K562 (cell line): ENCODE results near the gene DTNBP1. TPM values are rescaled to one million over a fixed set of nuclear protein-coding genes. Genes with fewer than 3 reads are reported as not detected.

Experiments
- ATAC-seq: fragments of 200-7000 bp; cut with Tn5 transposase; 3 replicates; pipeline ENCODE4 v1.9.1; 2020; ENCODE audit warnings: moderate library complexity
- BruUV-seq: library from RNA; stranded (reverse); fragments of 400-500 nt; replicated peaks from 2 replicates; lab custom pipeline; 2021; lab: Mats Ljungman, UMichigan
- CTCF ChIA-PET: fragments of 300-600 bp; formaldehyde crosslinking; extraction: SDS; loops from one replicate; lab custom pipeline; 2021; ENCODE audit warnings: low intra/inter-chr PET ratio; lab: Yijun Ruan, JAX
- POLR2A ChIA-PET: fragments of 300-600, 350-650 bp; sonication (Branson Sonifier 250); formaldehyde crosslinking; extraction: SDS; loops from one replicate; lab custom pipeline; 2021; ENCODE audit warnings: antibody characterized with exemption, inconsistent platforms; lab: Yijun Ruan, JAX
- DNase-seq, 4 experiments: peaks; one replicate each; pipeline versions ENCODE4 v3.0.0 to v3.0.0-alpha.2; 2011 to 2018; ENCODE audit warnings: low spot score in 3 of 4, mixed read lengths in 3 of 4; ENCODE audit errors: extremely low read depth in 1 of 4
- FAIRE-seq: peaks from 2 replicates; lab custom pipeline; 2011; peaks lifted over from hg19 to GRCh38; lab: Jason Lieb, UNC
- H2AFZ ChIP-seq: 2 replicates; pipeline ENCODE4 v1.6.0; 2011; ENCODE audit warnings: low read depth, low read length, control low read depth, inconsistent platforms
- H3K27ac ChIP-seq: fragments of 200-600 bp; 3 replicates; pipeline ENCODE4 v1.8.0; 2011; ENCODE audit warnings: low read depth, mild to moderate bottlenecking, control low read depth, inconsistent platforms, low read length, moderate library complexity, mixed read lengths; ENCODE audit errors: extremely low read depth
- H3K27me3 ChIP-seq, 2 experiments: fragments of 300-600 bp in 1 of 2; 2 replicates in 1 of 2; 3 replicates in 1 of 2; pipeline versions ENCODE4 v1.6.0 to v1.8.0; 2011; ENCODE audit warnings: inconsistent platforms in 2 of 2, low read length in 2 of 2, mild to moderate bottlenecking in 1 of 2, mixed read lengths in 1 of 2, moderate library complexity in 1 of 2; ENCODE audit not compliant: control insufficient read depth in 2 of 2, insufficient read depth in 2 of 2
- H3K36me3 ChIP-seq: fragments of 300-600 bp; 3 replicates; pipeline ENCODE4 v1.8.0; 2011; ENCODE audit warnings: mild to moderate bottlenecking, low read length, inconsistent platforms; ENCODE audit not compliant: control insufficient read depth, insufficient read depth
- H3K4me1 ChIP-seq, 2 experiments: fragments of 200-600 bp in 1 of 2; replicated peaks in 1 of 2; 2 replicates in 1 of 2; 3 replicates in 1 of 2; pipeline versions ENCODE4 v1.5.1 to v1.8.0; 2011; ENCODE audit warnings: inconsistent platforms in 2 of 2, low read length in 2 of 2, mild to moderate bottlenecking in 1 of 2, mixed read lengths in 1 of 2, moderate library complexity in 1 of 2; ENCODE audit not compliant: control insufficient read depth in 2 of 2, insufficient read depth in 2 of 2
- H3K4me2 ChIP-seq: 2 replicates; pipeline ENCODE4 v1.6.1; 2011; ENCODE audit warnings: low read length, control low read depth, inconsistent platforms, mixed read lengths; ENCODE audit not compliant: insufficient read depth
- H3K4me3 ChIP-seq: fragments of 200-600 bp; sonication (generic), shearing (Covaris generic); 2 replicates; pipeline ENCODE4 v1.5.1; 2016; ENCODE audit warnings: control low read depth, inconsistent platforms
- H3K79me2 ChIP-seq: fragments of 200-600 bp; 3 replicates; pipeline ENCODE4 v1.8.0; 2011; ENCODE audit warnings: low read length, inconsistent platforms; ENCODE audit not compliant: control insufficient read depth, insufficient read depth
- H3K9ac ChIP-seq, 2 experiments: 2 replicates each; pipeline versions ENCODE4 v1.6.0 to v1.6.1; 2011; ENCODE audit warnings: low read depth in 2 of 2, low read length in 2 of 2, control low read depth in 1 of 2, inconsistent platforms in 1 of 2, mild to moderate bottlenecking in 1 of 2, mixed read lengths in 1 of 2; ENCODE audit not compliant: insufficient read depth in 1 of 2
- H3K9me1 ChIP-seq: one replicate; pipeline ENCODE4 v1.6.0; 2011; ENCODE audit warnings: inconsistent platforms, mild to moderate bottlenecking, low read length, moderate library complexity; ENCODE audit not compliant: control insufficient read depth, insufficient read depth
- H3K9me3 ChIP-seq: replicated peaks from 2 replicates; pipeline ENCODE4 v1.5.1; 2011; ENCODE audit warnings: low read depth, low read length, inconsistent platforms; ENCODE audit not compliant: control insufficient read depth, insufficient read depth
- H4K20me1 ChIP-seq: replicated peaks from 2 replicates; pipeline ENCODE4 v1.6.1; 2011; ENCODE audit warnings: low read length, inconsistent platforms, mixed read lengths; ENCODE audit not compliant: control insufficient read depth, insufficient read depth
- CBX1 ChIP-seq: sonication (generic); IDR thresholded peaks from 2 replicates; pipeline ENCODE4 v1.6.1; 2016; ENCODE audit warnings: antibody characterized with exemption, low read depth, mild to moderate bottlenecking
- CBX3 ChIP-seq, 2 experiments: IDR thresholded peaks; 1 replicate in 1 of 2; 2 replicates in 1 of 2; pipeline ENCODE4 v1.6.1; 2012; ENCODE audit warnings: inconsistent platforms in 2 of 2, low read length in 2 of 2, borderline replicate concordance in 1 of 2, control low read depth in 1 of 2
- CTCF ChIP-seq, 3 experiments: IDR thresholded peaks in 2 of 3; conservative IDR thresholded peaks in 1 of 3; 2 replicates each; pipeline ENCODE4 v1.5.1; 2011 to 2012; ENCODE audit warnings: low read length in 3 of 3, mild to moderate bottlenecking in 3 of 3, control low read depth in 2 of 3, improper control_type of control experiment in 1 of 3, inconsistent platforms in 1 of 3, low read depth in 1 of 3, mixed read lengths in 1 of 3, moderate library complexity in 1 of 3; ENCODE audit not compliant: insufficient read depth in 2 of 3
- ETS1 ChIP-seq: conservative IDR thresholded peaks from 2 replicates; pipeline ENCODE4 v1.6.1; 2011; ENCODE audit warnings: low read depth, mild to moderate bottlenecking, low read length; ENCODE audit not compliant: control insufficient read depth
- MCM3 ChIP-seq: fragments of 450-650 bp; IDR thresholded peaks from 2 replicates; pipeline ENCODE4 v1.6.1; 2016
- MECOM ChIP-seq: fragments of 250-450 bp; sonication (Bioruptor Pico); IDR thresholded peaks from 2 replicates; pipeline ENCODE4 v1.8.0; 2022; ENCODE audit warnings: inconsistent platforms
- NFIC ChIP-seq: fragments of 450-650 bp; IDR thresholded peaks from 2 replicates; pipeline ENCODE4 v1.6.1; 2017; ENCODE audit warnings: mild to moderate bottlenecking, inconsistent platforms
- POLR2G ChIP-seq: fragments of 200-400 bp; formaldehyde crosslinking; IDR thresholded peaks from 2 replicates; pipeline ENCODE4 v1.6.1; 2017; ENCODE audit warnings: low read depth, mild to moderate bottlenecking, antibody characterized with exemption, low read length, moderate library complexity
- SMAD3 ChIP-seq: fragments of 450-650 bp; formaldehyde crosslinking; conservative IDR thresholded peaks from 2 replicates; pipeline ENCODE4 v1.4.0; 2020; ENCODE audit warnings: mild to moderate bottlenecking
- TAF7 ChIP-seq: fragments of 450-650 bp; IDR thresholded peaks from 2 replicates; pipeline ENCODE4 v1.6.1; 2016; ENCODE audit warnings: missing genetic modification characterization, missing compliant biosample characterization
- ZNF282 ChIP-seq: sonication (generic); formaldehyde crosslinking; IDR thresholded peaks from 2 replicates; pipeline ENCODE4 v1.8.1; 2023; ENCODE audit warnings: missing genetic modification reagents
- ZNF445 ChIP-seq: fragments of 250-450 bp; sonication (Bioruptor Pico); IDR thresholded peaks from 2 replicates; pipeline ENCODE4 v1.4.0; 2020; ENCODE audit warnings: low read depth, mild to moderate bottlenecking, moderate library complexity
- ZNF518B ChIP-seq: fragments of 250-450 bp; sonication (Bioruptor Pico); IDR thresholded peaks from 2 replicates; pipeline ENCODE4 v1.5.0; 2021; ENCODE audit warnings: mild to moderate bottlenecking, moderate library complexity
- ZNF717 ChIP-seq: fragments of 250-450 bp; sonication (Bioruptor Pico); IDR thresholded peaks from 2 replicates; pipeline ENCODE4 v1.5.0; 2021
- ZNF79 ChIP-seq: fragments of 250-450 bp; sonication (Bioruptor Pico); IDR thresholded peaks from 2 replicates; pipeline ENCODE4 v1.4.0; 2020; ENCODE audit warnings: low read depth, mild to moderate bottlenecking, moderate library complexity
- WGBS: fragments of 100-300 bp; shearing (Covaris generic); methylation state at CpG from one replicate; pipeline ENCODE4 v1.1.6; 2016; ENCODE audit warnings: low coverage, mixed read lengths; ENCODE audit not compliant: insufficient coverage; ENCODE audit errors: missing lambda C conversion rate; 5-methylcytosine and 5-hydroxymethylcytosine counted together
- in situ Hi-C: fragments of 300-500 bp; cut with MboI; formaldehyde crosslinking; loops from 4 replicates; pipeline ENCODE4 v1.15.0; 2018; ENCODE audit warnings: inconsistent platforms, mixed read lengths
- intact Hi-C: fragments of 100-400 bp; cut with micrococcal nuclease; formaldehyde crosslinking; loops from 2 replicates; pipeline ENCODE4 v1.14.2; 2022
- polyA plus RNA-seq, 8 experiments: library from polyadenylated mRNA; depleted of rRNA in 4 of 8; stranded (reverse) in 5 of 8; unstranded in 3 of 8; fragments of >200 nt; fragmentation: Nextera tagmentation in 2 of 8; fragmentation: Illumina TruSeq in 1 of 8; extraction: Ambion mirVana in 2 of 8; extraction: Trizol in 1 of 8; gene quantifications; 2 replicates each; pipeline versions ENCODE4 v1.2.1 to v1.2.3, GENCODE V29; 2011 to 2014; ENCODE audit warnings: inconsistent platforms in 1 of 8, missing spikeins in 1 of 8
- total RNA-seq, 7 experiments: library from RNA; depleted of rRNA in 6 of 7; stranded (reverse); fragments of >200 nt in 6 of 7; fragmentation: Illumina TruSeq in 2 of 7; extraction: Trizol in 2 of 7; gene quantifications; 2 replicates each; pipeline versions ENCODE4 v1.2.1 to v1.2.3, GENCODE V29; 2011 to 2021; ENCODE audit warnings: low replicate concordance in 1 of 7
- TF ChIP-seq, protein P1 (sequence below), 2 experiments: fragments of 450-650 bp in 1 of 2; sonication (generic) in 1 of 2; formaldehyde crosslinking; conservative IDR thresholded peaks; 2 replicates each; pipeline versions ENCODE4 v1.4.0 to v1.8.1; 2020 to 2022; ENCODE audit warnings: mild to moderate bottlenecking in 1 of 2, missing genetic modification reagents in 1 of 2

Gene DTNBP1
- total and polyA plus RNA-seq, 9 of the 15 experiments (the other 6 are each of a cell fraction or from before 2014, with no cell fraction given), result 16.7 to 54.5 (median 21.4) TPM

DNA sequence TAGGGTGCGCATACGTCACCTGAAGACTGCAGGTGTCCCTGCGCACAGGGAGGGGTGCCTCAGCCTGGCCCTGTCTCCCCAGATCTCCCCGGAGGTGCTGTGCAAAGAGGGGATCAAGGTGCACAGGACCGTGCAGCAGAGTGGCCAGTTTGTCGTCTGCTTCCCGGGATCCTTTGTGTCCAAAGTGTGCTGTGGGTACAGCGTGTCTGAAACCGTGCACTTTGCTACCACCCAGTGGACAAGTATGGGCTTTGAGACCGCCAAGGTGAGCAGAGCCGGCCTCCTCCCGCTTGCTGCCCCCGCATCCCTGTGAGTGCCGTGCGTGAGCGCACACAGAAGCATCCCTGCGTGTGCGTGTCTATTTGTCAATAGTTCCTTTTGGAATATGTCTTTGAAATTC is 150.7 kb downstream of the DTNBP1 start:
- CTCF ChIA-PET, result interaction anchor here (0.5 kb wide), 1 partner anchor 8 kb away, joined by 3 read pairs; no protein-coding TSS in a partner anchor
- FAIRE-seq, result no peak
- no peak for TF ChIP-seq TAF7 (tag)
- no peak for TF ChIP-seq ETS1
- no peak for TF ChIP-seq MECOM (CRISPR knock-in tag)
- TF ChIP-seq ZNF445 (CRISPR knock-in tag), result no peak
- no peak for TF ChIP-seq ZNF717
- TF ChIP-seq POLR2G, result peak; percentile 24; the same call in 1 of the 2 replicates
- no peak for TF ChIP-seq CBX1
- no peak for TF ChIP-seq CBX3 (IDR thresholded peaks at IDR 0.05; ENCODE audit: borderline replicate concordance in 1 of 2, low read length in 2 of 2)
- TF ChIP-seq SMAD3, result no peak
- TF ChIP-seq MCM3, result no peak
- TF ChIP-seq NFIC, result peak; percentile 30; the same call in 1 of the 2 replicates
- TF ChIP-seq, protein P1, sequence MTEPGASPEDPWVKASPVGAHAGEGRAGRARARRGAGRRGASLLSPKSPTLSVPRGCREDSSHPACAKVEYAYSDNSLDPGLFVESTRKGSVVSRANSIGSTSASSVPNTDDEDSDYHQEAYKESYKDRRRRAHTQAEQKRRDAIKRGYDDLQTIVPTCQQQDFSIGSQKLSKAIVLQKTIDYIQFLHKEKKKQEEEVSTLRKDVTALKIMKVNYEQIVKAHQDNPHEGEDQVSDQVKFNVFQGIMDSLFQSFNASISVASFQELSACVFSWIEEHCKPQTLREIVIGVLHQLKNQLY (CRISPR knock-in tag; conservative IDR thresholded peaks at IDR 0.05), result no peak
- TF ChIP-seq ZNF79 (CRISPR knock-in tag), result no peak
- peak; percentile 41 to 59 (median 52); a peak in 5 of 6 replicates for TF ChIP-seq CTCF (IDR thresholded peaks at IDR 0.05 in 2 of 3, conservative IDR thresholded peaks at IDR 0.05 in 1 of 3; ENCODE audit: insufficient read depth in 2 of 3, low read depth in 1 of 3, low read length in 3 of 3)
- no peak for TF ChIP-seq ZNF282
- no peak for TF ChIP-seq ZNF518B (CRISPR knock-in tag)

More for the DNA sequence above, 150.7 kb downstream of the DTNBP1 start:
- POLR2A ChIA-PET, result no interaction called here
- Histone ChIP-seq H3K27ac (no peak overlapping the region), H2AFZ (no peak overlapping the region), H4K20me1 (no peaks in the 10 kb centered on the region), H3K4me2 (no peak overlapping the region), H3K9me1 (no peaks in the 10 kb centered on the region), H3K27me3 (no peaks in the 10 kb centered on the region), H3K4me3 (no peak overlapping the region), H3K9ac (no peak overlapping the region; a peak in 1 of 4 replicates), H3K9me3 (no peaks in the 10 kb centered on the region), H3K36me3 (peaks cover 93% of the 10 kb centered on the region), H3K79me2 (peaks cover 7% of the 10 kb centered on the region; the same call in 2 of the 3 replicates), H3K4me1 (peaks cover 23 to 42% of the 10 kb centered on the region in 2 experiments)
- 84% methylated on average over 18 of the region's 18 CpGs for WGBS
- BruUV-seq, result no TSS peak
- ATAC-seq (peak; percentile 42; the same call in 2 of the 3 replicates), DNase-seq (peak; percentile 46 to 57 (median 56))
- in situ Hi-C loops (no loop called here), intact Hi-C loops (no loop called here)
